Heart left ventricle (tissue), 16 donors: ENCODE measurements around the gene KPNB1. TPM values are rescaled to one million over a fixed set of nuclear protein-coding genes. Genes with fewer than 3 reads are reported as not detected.

Experiments used
- ATAC-seq, 4 donors: fragments of 200-7000 bp; cut with Tn5 transposase; one replicate each; pipeline ENCODE4 v1.9.1; 2020 to 2022; ENCODE audit warnings: moderate library complexity in 4 of 4, mild to moderate bottlenecking in 3 of 4, moderate number of reproducible peaks in 1 of 4
- DNase-seq, 5 donors: peaks; one replicate each; pipeline ENCODE4 v3.0.0-alpha.2; 2020
- H3K27ac ChIP-seq, 12 donors: fragments of 200-600 bp; sonication (generic) in 4 of 12; one replicate each; pipeline versions ENCODE4 v1.5.0 to v1.8.0; 2016 to 2022; ENCODE audit warnings: mild to moderate bottlenecking in 2 of 12
- H3K27me3 ChIP-seq, 9 donors: fragments of 200-600 bp; sonication (generic) in 2 of 9; one replicate each; pipeline versions ENCODE4 v1.5.1 to v1.8.0; 2016 to 2022; ENCODE audit warnings: mild to moderate bottlenecking in 3 of 9
- H3K36me3 ChIP-seq, 9 donors: fragments of 200-600 bp; sonication (generic) in 2 of 9; one replicate each; pipeline versions ENCODE4 v1.5.0 to v1.8.0; 2018 to 2022; ENCODE audit warnings: mild to moderate bottlenecking in 2 of 9
- H3K4me1 ChIP-seq, 12 donors: fragments of 200-600 bp; sonication (generic) in 4 of 12; one replicate each; pipeline versions ENCODE4 v1.5.0 to v1.8.0; 2016 to 2022; ENCODE audit warnings: mild to moderate bottlenecking in 3 of 12
- H3K4me3 ChIP-seq, 12 donors: fragments of 200-600 bp; sonication (generic) in 4 of 12; one replicate each; pipeline versions ENCODE4 v1.5.0 to v1.8.0; 2017 to 2022; ENCODE audit warnings: mild to moderate bottlenecking in 9 of 12, moderate library complexity in 4 of 12
- H3K9me3 ChIP-seq, 12 donors: fragments of 200-600 bp; sonication (generic) in 4 of 12; one replicate each; pipeline versions ENCODE4 v1.5.0 to v1.8.0; 2016 to 2022; ENCODE audit warnings: mild to moderate bottlenecking in 1 of 12
- CTCF ChIP-seq, 12 donors: fragments of 200-600 bp; sonication (generic) in 4 of 12; IDR thresholded peaks; one replicate each; pipeline versions ENCODE4 v1.5.0 to v1.8.0; 2018 to 2022; ENCODE audit warnings: antibody characterized with exemption in 12 of 12, mild to moderate bottlenecking in 5 of 12
- POLR2A ChIP-seq, 2 donors: fragments of 450-650 bp; IDR thresholded peaks; one replicate each; pipeline ENCODE4 v1.6.1; 2017; ENCODE audit warnings: antibody characterized with exemption in 2 of 2, mild to moderate bottlenecking in 2 of 2, moderate library complexity in 2 of 2
- WGBS, 4 donors: extraction: QIAGEN DNeasy Blood & Tissue Kit in 2 of 4; methylation state at CpG; one replicate each; pipeline versions ENCODE4 v1.1.5 to v1.1.7; 2013 to 2018; 5-methylcytosine and 5-hydroxymethylcytosine counted together
- intact Hi-C, 10 donors: fragments of 100-400 bp; cut with DNase I; formaldehyde crosslinking; loops; one replicate each; pipeline versions ENCODE4 v1.11.1 to v1.14.2; 2022
- polyA plus RNA-seq, 2 donors: library from polyadenylated mRNA; stranded (reverse); fragments of 200-250 nt; gene quantifications; one replicate each; pipeline ENCODE4 v1.2.3, GENCODE V29; 2013
- total RNA-seq, 9 donors: library from RNA; depleted of rRNA in 2 of 9; stranded (reverse); fragments of >200 nt in 2 of 9; fragmentation: NEBNext Ultra II Directional in 3 of 9; extraction: Animal tissue kit (Norgen Biotek cat#: 25700) in 3 of 9; gene quantifications; one replicate each; pipeline versions ENCODE4 v1.1.0 to v1.2.4, GENCODE V29; 2016 to 2023
- donor health status: ischemic (EF 13 %, LVEDD 7.1; RV severe dilation, severe dysfunction).
- donor health status: healthy with polysubstance abuse.
- donor health status: DM: no; HTN: yes; CAD: no.
- donor health status: DM: no; HTN: no; CAD: no.
- donor health status: ischemic (EF 25% LVEDD 6.9; RV normal size, moderate dysfunction).
- donor health status: ischemic (EF 25% LVEDD 5.7; RV mildly dilated, moderate dysfunction).
- donor health status: healthy.
- donor health status: DM: yes; HTN: yes; CAD: no.
- donor health status: ischemic (EF 35%, LVEDD 5.7; RV mildly dilated, moderate dysfunction).
- donor health status: nonischemic (EF 11% LVEDD 7.7; RV severe dilation, severe dysfunction).
- donor health status: DM: yes; HTN: yes; CAD: no.
- donor health status: PGD.
- donor health status: ischemic (EF 29% LVEDD 5.4; RV normal size, mild dysfunction).
- donor health status: nonischemic (EF 23%, LVEDD 6.1; RV moderate dilation, normal function).

KPNB1 gene
- total and polyA plus RNA-seq, 11 donors: 30.7 to 236 (median 174) TPM

DNA sequence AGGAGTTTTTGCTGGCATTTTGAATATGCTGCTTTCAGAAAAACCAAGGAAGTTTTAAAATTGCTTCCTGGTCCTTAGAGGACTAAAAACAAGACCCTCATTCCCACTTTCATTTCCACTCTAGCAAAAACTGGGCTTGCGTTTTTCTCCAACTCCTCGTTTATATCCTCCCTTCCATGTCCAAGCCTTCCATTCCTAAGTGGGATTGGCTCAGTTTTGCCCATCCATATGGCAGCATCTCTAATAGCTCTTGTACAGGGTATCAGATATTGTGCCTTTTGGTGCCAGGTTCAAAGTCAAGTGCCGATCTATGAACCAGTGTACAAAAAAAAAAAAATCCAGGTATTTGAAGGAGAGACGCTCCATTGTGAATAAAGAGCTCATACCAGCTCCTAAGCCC, 34.3 kb downstream of the KPNB1 start:
- 91 to 92% (median 91%) methylated on average over 4 of the region's 4 CpGs for WGBS, 4 donors
- Histone ChIP-seq H3K27ac (no peak overlapping the region), H3K4me1 (peaks cover 0 to 25% (median 4%) of the 10 kb centered on the region in 12 donors), H3K27me3 (no peaks in the 10 kb centered on the region), H3K9me3 (no peaks in the 10 kb centered on the region), H3K36me3 (peaks cover 3 to 84% (median 67%) of the 10 kb centered on the region in 9 donors), H3K4me3 (no peak overlapping the region)
- TF ChIP-seq CTCF (IDR thresholded peaks at IDR 0.05): no peak
- no peak for TF ChIP-seq POLR2A (IDR thresholded peaks at IDR 0.05)
- ATAC-seq: no peak
- no peak for DNase-seq
- intact Hi-C loops: no loop called here

GRCh38 chr17:47684535-47685193, 34.9 kb downstream of the KPNB1 start:
- Histone ChIP-seq H3K4me1 (peaks cover 0 to 25% (median 4%) of the 10 kb centered on the region in 12 donors), H3K27me3 (no peaks in the 10 kb centered on the region), H3K36me3 (peaks cover 3 to 78% (median 61%) of the 10 kb centered on the region in 9 donors), H3K27ac (no peak overlapping the region), H3K9me3 (no peaks in the 10 kb centered on the region), H3K4me3 (no peak overlapping the region)
- DNase-seq: no peak
- WGBS, 4 donors: 84 to 88% (median 85%) methylated on average over 4 of the region's 4 CpGs
- TF ChIP-seq POLR2A (IDR thresholded peaks at IDR 0.05): no peak
- no peak for TF ChIP-seq CTCF (IDR thresholded peaks at IDR 0.05)
- ATAC-seq: no peak
- intact Hi-C loops: no loop called here

GRCh38 chr17:47685556-47686275, 36.0 kb downstream of the KPNB1 start:
- no peaks in the 10 kb centered on the region for H3K9me3 ChIP-seq
- H3K4me1 ChIP-seq: peaks cover 0 to 25% (median 4%) of the 10 kb centered on the region in 12 donors
- WGBS, 4 donors: 87 to 95% (median 93%) methylated on average over 4 of the region's 4 CpGs
- no peaks in the 10 kb centered on the region for H3K27me3 ChIP-seq
- TF ChIP-seq CTCF (IDR thresholded peaks at IDR 0.05): no peak
- no peak for TF ChIP-seq POLR2A (IDR thresholded peaks at IDR 0.05)
- ATAC-seq: no peak
- H3K36me3 ChIP-seq: peaks cover under 1 to 67% (median 51%) of the 10 kb centered on the region in 9 donors
- intact Hi-C loops: no loop called here
- DNase-seq: no peak
- no peak overlapping the region for H3K27ac ChIP-seq
- no peak overlapping the region for H3K4me3 ChIP-seq

DNA sequence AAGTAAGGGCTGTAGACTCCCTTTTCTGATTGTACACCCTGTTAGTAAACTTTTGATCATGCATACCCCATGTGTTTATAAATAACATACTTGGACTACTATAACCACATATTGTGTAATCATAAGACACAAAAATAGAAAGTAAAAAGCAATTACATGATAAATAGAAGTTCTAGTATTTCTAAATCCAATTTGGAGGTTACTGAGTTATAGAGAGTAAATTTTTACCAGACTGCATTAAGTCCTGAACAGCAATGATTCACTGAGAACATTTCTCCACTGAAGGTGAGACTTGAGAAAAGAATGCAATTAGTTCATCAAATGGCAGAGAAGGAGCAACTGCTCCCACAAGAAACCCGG, 36.5 kb downstream of the KPNB1 start:
- WGBS, 4 donors: 77 to 95% (median 88%) methylated on average over 1 of the region's 1 CpG

More for the DNA sequence above, 36.5 kb downstream of the KPNB1 start:
- peaks cover 0 to 62% (median 45%) of the 10 kb centered on the region in 9 donors for H3K36me3 ChIP-seq
- no peak overlapping the region for H3K27ac ChIP-seq
- no peaks in the 10 kb centered on the region for H3K9me3 ChIP-seq
- ATAC-seq: no peak
- no peaks in the 10 kb centered on the region for H3K27me3 ChIP-seq
- no peak for TF ChIP-seq POLR2A (IDR thresholded peaks at IDR 0.05)
- no peak for TF ChIP-seq CTCF (IDR thresholded peaks at IDR 0.05)
- no peak overlapping the region for H3K4me3 ChIP-seq
- no peak for DNase-seq
- peaks cover 0 to 25% (median 4%) of the 10 kb centered on the region in 12 donors for H3K4me1 ChIP-seq
- intact Hi-C loops: no loop called here
